ENCODE results near the gene CENPX. TPM values are rescaled to one million over a fixed set of nuclear protein-coding genes. Genes with fewer than 3 reads are reported as not detected.

The CENPX gene
- total RNA-seq, 1 donor from 2014 or later: 61.3 TPM

GRCh38 chr17:82023447-82024241 is 966 bp upstream of the CENPX start:
- Histone ChIP-seq H3K4me3 (ENCODE audit: low read depth, low read length) (peak overlapping the region; percentile 60), H3K36me3 (ENCODE audit: control insufficient read depth, insufficient read depth, low read length) (peaks cover under 1% of the 10 kb centered on the region), H3K27me3 (ENCODE audit: control insufficient read depth, insufficient read depth, low read length) (no peaks in the 10 kb centered on the region)
- DNase-seq (ENCODE audit: low read depth): no peak
- no peak for TF ChIP-seq CTCF (IDR thresholded peaks at IDR 0.05; ENCODE audit: insufficient read depth, low read length, poor library complexity, severe bottlenecking)

- Histone ChIP-seq H3K27me3 (ENCODE audit: control insufficient read depth, insufficient read depth, low read length) (no peaks in the 10 kb centered on the region), H3K36me3 (ENCODE audit: control insufficient read depth, insufficient read depth, low read length) (peaks cover 4% of the 10 kb centered on the region), H3K4me3 (ENCODE audit: low read depth, low read length) (peak within 1 kb of the TSS; percentile 73)
- TF ChIP-seq CTCF (IDR thresholded peaks at IDR 0.05; ENCODE audit: insufficient read depth, low read length, poor library complexity, severe bottlenecking): no peak
- DNase-seq (ENCODE audit: low read depth): peak; percentile 95
Measured at GRCh38 chr17:82022981-82023446, 336 bp upstream of the CENPX start, which contains the start of gene LRRC45. LRRC45 (plus strand) TSS chr17:82023305; CDS start chr17:82023644, 339 bp downstream.

- no peaks in the 10 kb centered on the region for H3K27me3 ChIP-seq (ENCODE audit: control insufficient read depth, insufficient read depth, low read length)
- no peak for TF ChIP-seq CTCF (IDR thresholded peaks at IDR 0.05; ENCODE audit: insufficient read depth, low read length, poor library complexity, severe bottlenecking)
- peak overlapping the region; percentile 73 for H3K4me3 ChIP-seq (ENCODE audit: low read depth, low read length)
- no peak for DNase-seq (ENCODE audit: low read depth)
- peaks cover 4% of the 10 kb centered on the region for H3K36me3 ChIP-seq (ENCODE audit: control insufficient read depth, insufficient read depth, low read length)
Measured at GRCh38 chr17:82021900-82022309, 773 bp downstream of the CENPX start.

- Histone ChIP-seq H3K27me3 (ENCODE audit: control insufficient read depth, insufficient read depth, low read length) (no peaks in the 10 kb centered on the region), H3K36me3 (ENCODE audit: control insufficient read depth, insufficient read depth, low read length) (peaks cover 4% of the 10 kb centered on the region), H3K4me3 (ENCODE audit: low read depth, low read length) (no peak overlapping the region)
- peak; percentile 92 for TF ChIP-seq CTCF (IDR thresholded peaks at IDR 0.05; ENCODE audit: insufficient read depth, low read length, poor library complexity, severe bottlenecking)
- DNase-seq (ENCODE audit: low read depth): peak; percentile 34
Measured at GRCh38 chr17:82021107-82021899, 1.4 kb downstream of the CENPX start.

- Histone ChIP-seq H3K4me3 (ENCODE audit: low read depth, low read length) (no peak overlapping the region), H3K36me3 (ENCODE audit: control insufficient read depth, insufficient read depth, low read length) (peaks cover 4% of the 10 kb centered on the region), H3K27me3 (ENCODE audit: control insufficient read depth, insufficient read depth, low read length) (no peaks in the 10 kb centered on the region)
- DNase-seq (ENCODE audit: low read depth): no peak
- no peak for TF ChIP-seq CTCF (IDR thresholded peaks at IDR 0.05; ENCODE audit: insufficient read depth, low read length, poor library complexity, severe bottlenecking)
Measured at GRCh38 chr17:82020572-82021106, 2.0 kb downstream of the CENPX start.
